OCI-LY3 (cell line): ENCODE data around the gene MAGIX.

ENCODE experiments used
- H2AFZ ChIP-seq: fragments of 200-600, 300-600 bp; shearing (Covaris generic); 2 replicates; pipeline ENCODE4 v1.6.0; 2014; ENCODE audit warnings: antibody characterized with exemption, low read depth, low read length
- H3K27ac ChIP-seq: fragments of 200-600, 300-600 bp; sonication (generic); 2 replicates; pipeline ENCODE4 v1.5.1; 2014; ENCODE audit warnings: mild to moderate bottlenecking, low read length, moderate library complexity, mixed read lengths
- H3K27me3 ChIP-seq: fragments of 200-600, 300-600 bp; sonication (generic); 2 replicates; pipeline ENCODE4 v1.6.1; 2014; ENCODE audit warnings: low read depth, low read length, mixed read lengths
- H3K36me3 ChIP-seq: fragments of 200-600, 300-600 bp; sonication (generic); replicated peaks from 2 replicates; pipeline ENCODE3; 2014; ENCODE audit warnings: low read depth, low read length, mixed read lengths
- H3K4me1 ChIP-seq: fragments of 300-600, 200-600 bp; sonication (generic); 2 replicates; pipeline ENCODE4 v1.6.1; 2014; ENCODE audit warnings: low read length, mixed read lengths
- H3K4me2 ChIP-seq: fragments of 200-600, 300-600 bp; sonication (generic); 2 replicates; pipeline ENCODE4 v1.6.1; 2014; ENCODE audit warnings: low read length, mixed read lengths
- H3K4me3 ChIP-seq: fragments of 300-600, 200-600 bp; sonication (generic); 2 replicates; pipeline ENCODE4 v1.5.1; 2014; ENCODE audit warnings: antibody characterized with exemption, mild to moderate bottlenecking, low read length, moderate library complexity
- H3K79me2 ChIP-seq: fragments of 300-600, 200-600 bp; shearing (Covaris generic); 2 replicates; pipeline ENCODE4 v1.6.1; 2014; ENCODE audit warnings: mild to moderate bottlenecking, low read length, mixed read lengths
- H3K9ac ChIP-seq: fragments of 300-600, 200-600 bp; shearing (Covaris generic); 2 replicates; pipeline ENCODE4 v1.6.0; 2014; ENCODE audit warnings: mild to moderate bottlenecking, low read length, moderate library complexity
- H3K9me3 ChIP-seq: fragments of 200-600, 300-600 bp; shearing (Covaris generic); 2 replicates; pipeline ENCODE4 v1.6.1; 2014; ENCODE audit warnings: low read length, mixed read lengths; ENCODE audit not compliant: insufficient read depth
- H4K20me1 ChIP-seq: fragments of 200-600, 300-600 bp; sonication (generic); 2 replicates; pipeline ENCODE4 v1.6.1; 2016; ENCODE audit warnings: low read length, mixed read lengths; ENCODE audit not compliant: insufficient read depth
- EZH2phosphoT487 ChIP-seq: fragments of 200-600 bp; shearing (Covaris generic); IDR thresholded peaks from 2 replicates; pipeline ENCODE4 v1.6.1; 2018; ENCODE audit warnings: antibody characterized with exemption, mixed run types, low read depth
- TF ChIP-seq, protein P1 (sequence below): fragments of 200-600, 300-600 bp; sonication (generic); IDR thresholded peaks from 2 replicates; pipeline ENCODE4 v1.5.1; 2014; ENCODE audit warnings: antibody characterized with exemption, low read length, low read depth

Gene MAGIX

DNA sequence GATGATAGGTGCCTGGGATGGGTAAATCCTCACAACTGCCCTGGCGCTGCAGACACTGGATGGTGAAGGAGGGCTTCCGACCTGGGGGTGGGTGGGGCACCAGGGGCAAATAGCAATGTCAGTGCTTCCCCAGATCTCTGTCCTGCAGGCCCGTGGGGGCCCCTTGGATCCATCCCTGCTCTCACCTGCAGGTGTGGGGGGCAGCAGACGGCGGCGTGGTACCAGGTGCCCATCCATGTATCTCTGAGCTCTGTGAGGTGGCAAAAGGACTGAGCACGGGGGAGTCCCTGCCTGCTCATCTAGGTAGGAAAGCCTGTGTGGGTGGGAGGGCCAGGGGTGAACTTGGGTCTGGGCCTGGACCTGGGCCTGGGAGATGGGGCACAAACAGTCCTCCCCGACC is 44.0 kb downstream of the MAGIX start:
- Histone ChIP-seq H3K4me3 (no peak overlapping the region), H3K27me3 (no peaks in the 10 kb centered on the region), H3K4me2 (no peak overlapping the region), H2AFZ (no peak overlapping the region), H3K9me3 (no peaks in the 10 kb centered on the region), H3K4me1 (peaks cover 7% of the 10 kb centered on the region), H3K79me2 (no peaks in the 10 kb centered on the region), H3K36me3 (no peaks in the 10 kb centered on the region), H3K27ac (no peak overlapping the region), H3K9ac (no peak overlapping the region), H4K20me1 (no peaks in the 10 kb centered on the region)
- TF ChIP-seq EZH2phosphoT487: no peak
- TF ChIP-seq, protein P1, sequence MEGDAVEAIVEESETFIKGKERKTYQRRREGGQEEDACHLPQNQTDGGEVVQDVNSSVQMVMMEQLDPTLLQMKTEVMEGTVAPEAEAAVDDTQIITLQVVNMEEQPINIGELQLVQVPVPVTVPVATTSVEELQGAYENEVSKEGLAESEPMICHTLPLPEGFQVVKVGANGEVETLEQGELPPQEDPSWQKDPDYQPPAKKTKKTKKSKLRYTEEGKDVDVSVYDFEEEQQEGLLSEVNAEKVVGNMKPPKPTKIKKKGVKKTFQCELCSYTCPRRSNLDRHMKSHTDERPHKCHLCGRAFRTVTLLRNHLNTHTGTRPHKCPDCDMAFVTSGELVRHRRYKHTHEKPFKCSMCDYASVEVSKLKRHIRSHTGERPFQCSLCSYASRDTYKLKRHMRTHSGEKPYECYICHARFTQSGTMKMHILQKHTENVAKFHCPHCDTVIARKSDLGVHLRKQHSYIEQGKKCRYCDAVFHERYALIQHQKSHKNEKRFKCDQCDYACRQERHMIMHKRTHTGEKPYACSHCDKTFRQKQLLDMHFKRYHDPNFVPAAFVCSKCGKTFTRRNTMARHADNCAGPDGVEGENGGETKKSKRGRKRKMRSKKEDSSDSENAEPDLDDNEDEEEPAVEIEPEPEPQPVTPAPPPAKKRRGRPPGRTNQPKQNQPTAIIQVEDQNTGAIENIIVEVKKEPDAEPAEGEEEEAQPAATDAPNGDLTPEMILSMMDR: no peak

- H3K4me3 ChIP-seq: no peak overlapping the region
- no peaks in the 10 kb centered on the region for H3K36me3 ChIP-seq
- peaks cover 7% of the 10 kb centered on the region for H3K4me1 ChIP-seq
- H3K27me3 ChIP-seq: no peaks in the 10 kb centered on the region
- H3K79me2 ChIP-seq: no peaks in the 10 kb centered on the region
- no peaks in the 10 kb centered on the region for H3K9me3 ChIP-seq
- no peak overlapping the region for H3K9ac ChIP-seq
- H3K4me2 ChIP-seq: no peak overlapping the region
- no peak overlapping the region for H3K27ac ChIP-seq
- TF ChIP-seq, protein P1: no peak
- TF ChIP-seq EZH2phosphoT487: no peak
- no peaks in the 10 kb centered on the region for H4K20me1 ChIP-seq
- no peak overlapping the region for H2AFZ ChIP-seq
Measured at GRCh38 chrX:49208399-49208798, 45.8 kb downstream of the MAGIX start.

DNA sequence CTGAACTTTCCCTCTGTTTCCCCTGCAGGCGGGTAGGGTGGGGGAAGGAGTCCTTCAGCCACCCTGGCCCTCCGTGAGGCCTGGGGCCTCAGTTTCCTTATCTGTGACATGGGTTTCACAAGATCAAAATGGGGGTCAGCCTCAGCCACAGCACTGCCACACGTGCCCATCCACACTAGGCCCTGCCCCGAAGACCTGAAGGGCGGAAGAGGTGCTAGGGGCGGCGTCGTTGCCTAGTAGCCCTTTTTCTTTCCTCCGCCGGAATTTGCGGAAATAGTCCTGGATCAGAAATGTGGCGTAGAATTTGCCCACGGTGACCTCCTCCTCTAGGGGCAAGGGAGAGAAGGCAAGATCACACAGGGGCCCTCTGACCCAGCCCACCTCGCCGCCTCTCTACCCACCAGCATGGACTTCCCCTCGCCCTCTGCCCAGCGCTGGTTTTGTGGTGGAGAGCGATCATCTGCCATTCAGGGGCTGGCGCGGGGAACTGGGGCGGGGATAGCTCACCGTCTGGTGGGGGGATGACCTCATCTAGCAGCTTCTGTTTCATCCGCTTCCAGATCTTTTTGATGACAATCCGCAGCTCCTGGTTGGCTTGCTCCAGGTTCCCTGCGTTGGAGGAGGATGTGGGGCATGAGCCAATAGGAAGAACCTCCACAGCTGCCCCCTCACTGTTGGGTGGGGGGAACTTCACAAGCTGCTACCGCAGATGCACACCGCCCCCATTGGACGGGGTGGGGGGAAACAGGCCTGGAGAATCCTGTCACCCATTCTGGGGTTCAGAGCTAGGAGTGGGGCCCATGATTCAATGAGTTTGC is 47.1 kb downstream of the MAGIX start:
- H3K4me2 ChIP-seq: no peak overlapping the region
- TF ChIP-seq, protein P1: no peak
- no peak for TF ChIP-seq EZH2phosphoT487

GRCh38 chrX:49210406-49210805 is 47.8 kb downstream of the MAGIX start:
- no peak for TF ChIP-seq EZH2phosphoT487
- TF ChIP-seq, protein P1: no peak
- no peak overlapping the region for H3K9ac ChIP-seq
- no peaks in the 10 kb centered on the region for H3K79me2 ChIP-seq
- peaks cover 7% of the 10 kb centered on the region for H3K4me1 ChIP-seq
- H4K20me1 ChIP-seq: no peaks in the 10 kb centered on the region
- no peak overlapping the region for H3K27ac ChIP-seq
- no peak overlapping the region for H3K4me3 ChIP-seq
- H3K9me3 ChIP-seq: no peaks in the 10 kb centered on the region
- H3K27me3 ChIP-seq: no peaks in the 10 kb centered on the region
- H3K4me2 ChIP-seq: no peak overlapping the region
- no peak overlapping the region for H2AFZ ChIP-seq
- H3K36me3 ChIP-seq: no peaks in the 10 kb centered on the region

More for the DNA sequence above, 47.1 kb downstream of the MAGIX start:
- H3K27me3 ChIP-seq: no peaks in the 10 kb centered on the region
- no peak overlapping the region for H3K4me3 ChIP-seq
- H3K27ac ChIP-seq: no peak overlapping the region
- peaks cover 7% of the 10 kb centered on the region for H3K4me1 ChIP-seq
- H4K20me1 ChIP-seq: no peaks in the 10 kb centered on the region
- H3K79me2 ChIP-seq: no peaks in the 10 kb centered on the region
- no peaks in the 10 kb centered on the region for H3K9me3 ChIP-seq
- no peak overlapping the region for H3K9ac ChIP-seq
- H2AFZ ChIP-seq: no peak overlapping the region
- H3K36me3 ChIP-seq: no peaks in the 10 kb centered on the region
